K562 (cell line): ENCODE data around the gene SNRPD2. TPM values are rescaled to one million over a fixed set of nuclear protein-coding genes. Genes with fewer than 3 reads are reported as not detected.

Experiments used
- ATF6 ChIP-seq: sonication (generic); formaldehyde crosslinking; IDR thresholded peaks from 2 replicates; pipeline ENCODE4 v1.4.0; 2020; ENCODE audit warnings: mild to moderate bottlenecking, missing genetic modification reagents
- BMI1 ChIP-seq: fragments of 150-350 bp; IDR thresholded peaks from 2 replicates; pipeline ENCODE4 v1.6.1; 2014; ENCODE audit warnings: low read length
- CHD7 ChIP-seq: fragments of 200-600 bp; sonication (generic); IDR thresholded peaks from one replicate; pipeline ENCODE4 v1.6.1; 2012; ENCODE audit warnings: mild to moderate bottlenecking, low read depth, low read length, inconsistent platforms
- DACH1 ChIP-seq: fragments of 450-650 bp; IDR thresholded peaks from 2 replicates; pipeline ENCODE4 v1.6.1; 2018; ENCODE audit not compliant: partially characterized antibody
- ESRRA ChIP-seq: fragments of 450-650 bp; IDR thresholded peaks from 2 replicates; pipeline ENCODE4 v1.6.1; 2014; ENCODE audit warnings: low read depth, mild to moderate bottlenecking, moderate library complexity, borderline replicate concordance
- FOXM1 ChIP-seq, 2 experiments: fragments of 450-650 bp in 1 of 2; sonication (generic) in 1 of 2; formaldehyde crosslinking in 1 of 2; IDR thresholded peaks; 2 replicates each; pipeline versions ENCODE4 v1.6.1 to v1.9.0; 2017 to 2022; ENCODE audit warnings: low read depth in 2 of 2, mild to moderate bottlenecking in 2 of 2, missing genetic modification reagents in 1 of 2, moderate library complexity in 1 of 2
- GABPB2 ChIP-seq: fragments of 250-450 bp; sonication (Bioruptor Pico); conservative IDR thresholded peaks from 2 replicates; pipeline ENCODE4 v1.5.1; 2021; ENCODE audit warnings: mild to moderate bottlenecking
- HEY1 ChIP-seq: fragments of 250-450 bp; sonication (Bioruptor Pico); IDR thresholded peaks from 2 replicates; pipeline ENCODE4 v1.5.0; 2020; ENCODE audit warnings: mild to moderate bottlenecking, moderate library complexity, borderline replicate concordance
- KAT2B ChIP-seq: IDR thresholded peaks from one replicate; pipeline ENCODE4 v1.6.1; 2012; ENCODE audit warnings: low read depth, mild to moderate bottlenecking, control low read depth, inconsistent platforms, low read length, moderate library complexity
- KLF10 ChIP-seq: fragments of 250-450 bp; sonication (Bioruptor Pico); IDR thresholded peaks from 2 replicates; pipeline ENCODE4 v1.6.1; 2021; ENCODE audit warnings: matching md5 sums
- NCOR1 ChIP-seq: fragments of 450-650 bp; IDR thresholded peaks from 2 replicates; pipeline ENCODE4 v1.6.1; 2016; ENCODE audit warnings: mild to moderate bottlenecking, moderate library complexity
- SNAPC5 ChIP-seq: fragments of 250-450 bp; sonication (Bioruptor Pico); IDR thresholded peaks from 2 replicates; pipeline ENCODE4 v1.8.0; 2021; ENCODE audit warnings: moderate library complexity, mild to moderate bottlenecking, inconsistent platforms
- ZBTB1 ChIP-seq: sonication (generic); formaldehyde crosslinking; IDR thresholded peaks from 2 replicates; pipeline ENCODE4 v1.8.1; 2023; ENCODE audit warnings: missing genetic modification reagents, low read depth, mild to moderate bottlenecking, borderline replicate concordance
- ZFP36 ChIP-seq: fragments of 150-350 bp; IDR thresholded peaks from 2 replicates; pipeline ENCODE4 v1.6.1; 2018; ENCODE audit warnings: low read length, low read depth; ENCODE audit not compliant: partially characterized antibody
- ZNF57 ChIP-seq: fragments of 450-650 bp; formaldehyde crosslinking; IDR thresholded peaks from 2 replicates; pipeline ENCODE4 v1.4.0; 2020; ENCODE audit warnings: mild to moderate bottlenecking, moderate library complexity
- polyA plus RNA-seq, 8 experiments: library from polyadenylated mRNA; depleted of rRNA in 4 of 8; stranded (reverse) in 5 of 8; unstranded in 3 of 8; fragments of >200 nt; fragmentation: Nextera tagmentation in 2 of 8; fragmentation: Illumina TruSeq in 1 of 8; extraction: Ambion mirVana in 2 of 8; extraction: Trizol in 1 of 8; gene quantifications; 2 replicates each; pipeline versions ENCODE4 v1.2.1 to v1.2.3, GENCODE V29; 2011 to 2014; ENCODE audit warnings: inconsistent platforms in 1 of 8, missing spikeins in 1 of 8
- total RNA-seq, 7 experiments: library from RNA; depleted of rRNA in 6 of 7; stranded (reverse); fragments of >200 nt in 6 of 7; fragmentation: Illumina TruSeq in 2 of 7; extraction: Trizol in 2 of 7; gene quantifications; 2 replicates each; pipeline versions ENCODE4 v1.2.1 to v1.2.3, GENCODE V29; 2011 to 2021; ENCODE audit warnings: low replicate concordance in 1 of 7

SNRPD2 gene
- total and polyA plus RNA-seq, 9 of the 15 experiments (the other 6 are each of a cell fraction or from before 2014, with no cell fraction given), result 728 to 4,411 (median 1,029) TPM

- no peak for TF ChIP-seq SNAPC5 (CRISPR knock-in tag)
- TF ChIP-seq FOXM1 (IDR thresholded peaks at IDR 0.05; ENCODE audit: low read depth), result no peak
- no peak for TF ChIP-seq FOXM1 (CRISPR knock-in tag; IDR thresholded peaks at IDR 0.05; ENCODE audit: low read depth)
- 0 out of 2 replicates have a peak, but pooled peaks have one; percentile 51 for TF ChIP-seq ESRRA
- no peak for TF ChIP-seq GABPB2 (CRISPR knock-in tag)
- peak; percentile 76 for TF ChIP-seq BMI1
- TF ChIP-seq CHD7, result no peak
- TF ChIP-seq ZFP36, result no peak
- TF ChIP-seq ZBTB1 (CRISPR knock-in tag), result no peak
- no peak for TF ChIP-seq HEY1 (CRISPR knock-in tag)
- no peak for TF ChIP-seq KLF10
- no peak for TF ChIP-seq KAT2B
- TF ChIP-seq ATF6 (CRISPR knock-in tag), result no peak
- TF ChIP-seq NCOR1, result no peak
- TF ChIP-seq DACH1, result no peak
- TF ChIP-seq ZNF57 (CRISPR knock-in tag), result no peak
Measured at GRCh38 chr19:45645068-45645630, 46.6 kb downstream of the SNRPD2 start (continued).
